ENCODE results near the gene NRG2.

DNA sequence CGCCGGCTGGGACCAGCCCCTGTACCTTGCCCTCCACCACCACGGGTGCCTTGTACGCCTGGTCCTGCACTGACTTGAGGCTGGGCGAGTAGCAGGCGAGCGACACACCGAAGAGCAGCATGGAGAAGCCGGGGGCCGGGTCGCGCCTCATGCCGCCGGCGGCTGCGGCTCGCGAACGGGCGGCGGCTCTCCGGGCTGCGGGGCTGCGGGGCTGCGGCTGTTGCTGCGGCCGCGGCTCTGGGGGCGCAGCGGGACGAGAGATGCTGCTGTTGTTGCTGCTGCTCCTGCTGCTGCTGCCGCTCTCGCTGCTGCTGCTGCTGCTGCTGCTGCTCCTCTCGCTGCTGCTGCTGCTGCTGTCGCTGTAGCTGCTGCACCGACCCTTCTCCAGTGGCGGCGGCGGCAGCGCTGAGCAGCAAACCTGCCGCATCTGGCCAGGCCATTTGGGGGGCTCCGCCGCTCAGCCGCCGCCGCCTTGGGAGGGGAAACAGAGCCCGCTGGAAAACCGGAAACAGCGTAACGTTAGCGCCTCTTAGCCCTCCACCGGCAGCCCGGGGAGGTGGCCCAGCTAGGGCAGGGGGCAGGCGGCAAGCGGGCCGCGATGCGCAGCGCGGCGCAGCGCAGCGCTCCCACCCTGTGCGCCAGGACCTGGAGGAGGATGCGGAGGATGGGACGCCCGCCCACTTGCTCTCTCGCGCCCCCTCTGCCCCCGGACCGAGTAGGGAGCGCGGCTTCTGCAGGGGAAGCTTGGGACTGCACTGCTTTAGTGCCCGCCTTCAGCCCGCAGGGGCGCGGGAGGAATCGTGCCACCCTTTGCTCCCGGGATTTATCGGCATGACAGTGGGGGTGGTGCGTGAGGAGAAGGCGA is at the start of gene NRG2:
- TF ChIP-seq POLR2A (IDR thresholded peaks at IDR 0.05; ENCODE audit: low read depth, low read length) (no peak), EZH2 (IDR thresholded peaks at IDR 0.05; ENCODE audit: borderline replicate concordance, low read depth, low read length, severe bottlenecking) (peak; percentile 59), POLR2AphosphoS5 (IDR thresholded peaks at IDR 0.05; ENCODE audit: insufficient read depth, low read depth, low read length) (no peak)
- TF ChIP-seq, protein P1, sequence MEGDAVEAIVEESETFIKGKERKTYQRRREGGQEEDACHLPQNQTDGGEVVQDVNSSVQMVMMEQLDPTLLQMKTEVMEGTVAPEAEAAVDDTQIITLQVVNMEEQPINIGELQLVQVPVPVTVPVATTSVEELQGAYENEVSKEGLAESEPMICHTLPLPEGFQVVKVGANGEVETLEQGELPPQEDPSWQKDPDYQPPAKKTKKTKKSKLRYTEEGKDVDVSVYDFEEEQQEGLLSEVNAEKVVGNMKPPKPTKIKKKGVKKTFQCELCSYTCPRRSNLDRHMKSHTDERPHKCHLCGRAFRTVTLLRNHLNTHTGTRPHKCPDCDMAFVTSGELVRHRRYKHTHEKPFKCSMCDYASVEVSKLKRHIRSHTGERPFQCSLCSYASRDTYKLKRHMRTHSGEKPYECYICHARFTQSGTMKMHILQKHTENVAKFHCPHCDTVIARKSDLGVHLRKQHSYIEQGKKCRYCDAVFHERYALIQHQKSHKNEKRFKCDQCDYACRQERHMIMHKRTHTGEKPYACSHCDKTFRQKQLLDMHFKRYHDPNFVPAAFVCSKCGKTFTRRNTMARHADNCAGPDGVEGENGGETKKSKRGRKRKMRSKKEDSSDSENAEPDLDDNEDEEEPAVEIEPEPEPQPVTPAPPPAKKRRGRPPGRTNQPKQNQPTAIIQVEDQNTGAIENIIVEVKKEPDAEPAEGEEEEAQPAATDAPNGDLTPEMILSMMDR (IDR thresholded peaks at IDR 0.05; ENCODE audit: extremely low read depth in 1 of 2, insufficient read depth in 1 of 2, low read depth in 1 of 2, low read length in 2 of 2): peak; percentile 32 to 72

Measured in endothelial cell of umbilical vein (primary cell).